GM23338 (cell line): ENCODE results near the gene DCAF16. TPM values are rescaled to one million over a fixed set of nuclear protein-coding genes. Genes with fewer than 3 reads are reported as not detected.
A peak's percentile ranks its signal among the peaks of the same experiment; 100 is the strongest.

ENCODE experiments used
- ATAC-seq: fragments of 200-7000 bp; cut with Tn5 transposase; 3 replicates; pipeline ENCODE4 v1.9.1; 2020
- DNase-seq: peaks from one replicate; pipeline ENCODE4 v3.0.0-alpha.2; 2015; ENCODE audit warnings: low spot score
- H2AFZ ChIP-seq: fragments of 200-600 bp; sonication (generic); 2 replicates; pipeline ENCODE4 v1.8.0; 2016; ENCODE audit warnings: antibody characterized with exemption, mild to moderate bottlenecking, moderate library complexity
- H3F3A ChIP-seq: fragments of 200-600 bp; sonication (generic); replicated peaks from 2 replicates; pipeline ENCODE4 v1.8.0; 2017; ENCODE audit warnings: antibody characterized with exemption, mixed run types, low read depth
- H3K27ac ChIP-seq: fragments of 200-600 bp; sonication (generic); 2 replicates; pipeline ENCODE4 v1.6.1; 2016; ENCODE audit warnings: low read depth
- H3K27me3 ChIP-seq: fragments of 200-600 bp; sonication (generic); 2 replicates; pipeline ENCODE4 v1.8.0; 2016; ENCODE audit warnings: mild to moderate bottlenecking, mixed run types, moderate library complexity; ENCODE audit not compliant: insufficient read depth
- H3K36me3 ChIP-seq: fragments of 200-600 bp; sonication (generic); 2 replicates; pipeline ENCODE4 v1.8.0; 2016; ENCODE audit warnings: mild to moderate bottlenecking; ENCODE audit not compliant: insufficient read depth
- H3K4me1 ChIP-seq: fragments of 200-600 bp; sonication (generic); 2 replicates; pipeline ENCODE4 v1.8.0; 2016; ENCODE audit warnings: mild to moderate bottlenecking, moderate library complexity; ENCODE audit not compliant: insufficient read depth
- H3K4me2 ChIP-seq: fragments of 200-600 bp; sonication (generic); 2 replicates; pipeline ENCODE4 v1.7.1; 2017; ENCODE audit warnings: mixed run types
- H3K4me3 ChIP-seq: fragments of 200-600 bp; sonication (generic); 2 replicates; pipeline ENCODE4 v1.6.1; 2016; ENCODE audit warnings: mixed run types
- H3K79me2 ChIP-seq: fragments of 200-600 bp; sonication (generic); replicated peaks from 2 replicates; pipeline ENCODE4 v1.8.0; 2017; ENCODE audit warnings: mild to moderate bottlenecking; ENCODE audit not compliant: insufficient read depth
- H3K9me2 ChIP-seq: fragments of 200-600 bp; sonication (generic); 2 replicates; pipeline ENCODE4 v1.8.0; 2017; ENCODE audit not compliant: insufficient read depth
- H4K20me1 ChIP-seq: fragments of 200-600 bp; sonication (generic); replicated peaks from 2 replicates; pipeline ENCODE4 v1.8.0; 2017; ENCODE audit warnings: mild to moderate bottlenecking; ENCODE audit not compliant: insufficient read depth
- H3K27ac Mint-ChIP-seq: 2 replicates; pipeline ENCODE4 v1.8.0; 2020; ENCODE audit warnings: inconsistent platforms, mild to moderate bottlenecking, moderate library complexity, mixed read lengths
- H3K27me3 Mint-ChIP-seq: 3 replicates; pipeline ENCODE4 v1.8.0; 2022; ENCODE audit warnings: low read depth, mild to moderate bottlenecking, moderate library complexity, mixed read lengths, inconsistent platforms; ENCODE audit not compliant: insufficient read depth, poor library complexity
- H3K36me3 Mint-ChIP-seq: 3 replicates; pipeline ENCODE4 v1.8.0; 2021; ENCODE audit warnings: low read depth, mild to moderate bottlenecking, inconsistent platforms, moderate library complexity, mixed read lengths
- H3K4me1 Mint-ChIP-seq: 3 replicates; pipeline ENCODE4 v1.8.0; 2020; ENCODE audit warnings: mild to moderate bottlenecking, inconsistent platforms, mixed read lengths
- H3K4me3 Mint-ChIP-seq: 3 replicates; pipeline ENCODE4 v1.8.0; 2021; ENCODE audit warnings: moderate library complexity, mild to moderate bottlenecking, inconsistent platforms, mixed read lengths
- H3K9me3 Mint-ChIP-seq: 3 replicates; pipeline ENCODE4 v1.8.0; 2020; ENCODE audit warnings: moderate library complexity, mild to moderate bottlenecking, inconsistent platforms, mixed read lengths
- CTCF ChIP-seq, 2 experiments: fragments of 200-600 bp in 1 of 2; sonication (generic) in 1 of 2; conservative IDR thresholded peaks; 2 replicates each; pipeline versions ENCODE4 v1.5.1 to v1.6.1; 2016 to 2017; ENCODE audit warnings: antibody characterized with exemption in 2 of 2, low read depth in 2 of 2, mild to moderate bottlenecking in 2 of 2, moderate library complexity in 1 of 2
- ETS1 ChIP-seq: IDR thresholded peaks from 2 replicates; pipeline ENCODE4 v1.6.1; 2016; ENCODE audit warnings: antibody characterized with exemption
- EZH2phosphoT487 ChIP-seq: fragments of 200-600 bp; sonication (generic); IDR thresholded peaks from one replicate; pipeline ENCODE4 v1.8.1; 2018; ENCODE audit warnings: antibody characterized with exemption; ENCODE audit not compliant: unreplicated experiment
- NANOG ChIP-seq: IDR thresholded peaks from 2 replicates; pipeline ENCODE4 v1.6.1; 2016; ENCODE audit warnings: antibody characterized with exemption, borderline replicate concordance
- REST ChIP-seq: IDR thresholded peaks from one replicate; pipeline ENCODE4 v1.6.1; 2018; ENCODE audit warnings: antibody characterized with exemption; ENCODE audit not compliant: unreplicated experiment
- ZNF331 ChIP-seq: fragments of 250-450 bp; sonication (Bioruptor Pico); IDR thresholded peaks from 2 replicates; pipeline ENCODE4 v1.5.0; 2020; ENCODE audit warnings: low read depth, mild to moderate bottlenecking, moderate library complexity
- ZNF462 ChIP-seq: fragments of 250-450 bp; sonication (Bioruptor Pico); IDR thresholded peaks from 2 replicates; pipeline ENCODE4 v1.5.0; 2020; ENCODE audit warnings: mild to moderate bottlenecking, moderate library complexity
- polyA plus RNA-seq: library from polyadenylated mRNA; unstranded; fragments of >200 nt; fragmentation: Nextera tagmentation; extraction: Ambion mirVana; gene quantifications from 2 replicates; pipeline ENCODE4 v1.2.1, GENCODE V29; 2016
- total RNA-seq: library from RNA; depleted of rRNA; stranded (reverse); fragments of >200 nt; shearing (Covaris generic); gene quantifications from 2 replicates; pipeline ENCODE4 v1.2.3, GENCODE V29; 2014

DCAF16 gene
- total and polyA plus RNA-seq, 2 experiments from 2014 or later = 28.7 to 46.3 TPM

- no peak for TF ChIP-seq REST
These were observed 13.5 kb upstream of the DCAF16 start (continued) for GRCh38 chr4:17823871-17824669.

GRCh38 chr4:17817027-17817426, 6.5 kb upstream of the DCAF16 start:
- ATAC-seq = peak; percentile 32; the same call in 1 of the 3 replicates
- Mint-ChIP-seq H3K36me3 (peaks cover 60% of the 10 kb centered on the region), H3K4me3 (no peak overlapping the region), H3K27me3 (no peaks in the 10 kb centered on the region), H3K4me1 (peaks cover 9% of the 10 kb centered on the region), H3K9me3 (no peaks in the 10 kb centered on the region), H3K27ac (no peak overlapping the region)
- Histone ChIP-seq H3K27ac (no peak overlapping the region), H3K4me3 (no peak overlapping the region), H3F3A (no peaks in the 10 kb centered on the region), H3K9me2 (no peaks in the 10 kb centered on the region), H3K36me3 (peaks cover 19% of the 10 kb centered on the region; the same call in 1 of the 2 replicates), H4K20me1 (no peaks in the 10 kb centered on the region; the same call in none of the 2 replicates), H3K4me1 (peaks cover 6% of the 10 kb centered on the region; the same call in 1 of the 2 replicates), H3K4me2 (no peak overlapping the region), H3K79me2 (peaks cover 68% of the 10 kb centered on the region), H3K27me3 (no peaks in the 10 kb centered on the region), H2AFZ (no peak overlapping the region)
- DNase-seq = peak; percentile 70
- TF ChIP-seq CTCF (conservative IDR thresholded peaks at IDR 0.05; ENCODE audit: low read depth in 2 of 2) (peak; percentile 55 to 59), NANOG (no peak), EZH2phosphoT487 (no peak), ZNF331 (CRISPR knock-in tag) (no peak), ZNF462 (CRISPR knock-in tag) (no peak), ETS1 (no peak)
